Activated T-helper 1 cell treated with anti-CD3 and anti-CD28 coated beads, Interleukin-2, amount 50 U/mL, for 16 hours (primary cell): Measurements from ENCODE around the gene C2CD4A.

Experiments used
- DNase-seq, 2 donors: peaks; one replicate each; pipeline ENCODE4 v3.0.0-alpha.2; 2020; ENCODE audit warnings: low read depth in 1 of 2, low spot score in 1 of 2

The C2CD4A gene

GRCh38 chr15:62099094-62099601 is 32.4 kb downstream of the C2CD4A start:
- DNase-seq, result no peak

GRCh38 chr15:62103431-62103830 is 36.7 kb downstream of the C2CD4A start:
- DNase-seq, result no peak

GRCh38 chr15:62104401-62104800 is 37.6 kb downstream of the C2CD4A start:
- DNase-seq, result no peak

- DNase-seq, result no peak
Observed at GRCh38 chr15:62104846-62105245, 38.1 kb downstream of the C2CD4A start.

- DNase-seq, result no peak
Observed at GRCh38 chr15:62105266-62105665, 38.5 kb downstream of the C2CD4A start.

GRCh38 chr15:62106096-62106495 is 39.3 kb downstream of the C2CD4A start:
- DNase-seq, result no peak

- no peak for DNase-seq
Observed at GRCh38 chr15:62107571-62108121, 40.9 kb downstream of the C2CD4A start.

GRCh38 chr15:62108411-62108810 is 41.6 kb downstream of the C2CD4A start:
- DNase-seq, result no peak

GRCh38 chr15:62109437-62109836 is 42.7 kb downstream of the C2CD4A start:
- no peak for DNase-seq

- no peak for DNase-seq
Observed at GRCh38 chr15:62109982-62110851, 43.4 kb downstream of the C2CD4A start.

- no peak for DNase-seq
Observed at GRCh38 chr15:62112081-62112480, 45.3 kb downstream of the C2CD4A start.

GRCh38 chr15:62112616-62113593 is 46.1 kb downstream of the C2CD4A start:
- no peak for DNase-seq

GRCh38 chr15:62115847-62116246 is 49.1 kb downstream of the C2CD4A start:
- DNase-seq, result no peak

- DNase-seq, result no peak
Observed at GRCh38 chr15:62118520-62119226, 51.9 kb downstream of the C2CD4A start.

GRCh38 chr15:62119227-62119864 is 52.6 kb downstream of the C2CD4A start:
- DNase-seq, result no peak

- DNase-seq, result no peak
Observed at GRCh38 chr15:62119874-62120273, 53.1 kb downstream of the C2CD4A start.
